ENCODE results near the gene MED1. TPM values are rescaled to one million over a fixed set of nuclear protein-coding genes. Genes with fewer than 3 reads are reported as not detected.

MED1 gene
- total and polyA plus RNA-seq, 8 donors, result 5.1 to 48.7 (median 12.5) TPM

GRCh38 chr17:39462631-39463375 lies 11.7 kb upstream of the MED1 start:
- Histone ChIP-seq H3K4me3 (peak overlapping the region; percentile 75 to 98 (median 96)), H3K27ac (peak overlapping the region; percentile 19 to 100 (median 99)), H3K4me1 (peaks cover 21 to 51% (median 41%) of the 10 kb centered on the region in 4 donors), H3K36me3 (peaks cover 0 to 18% (median 5%) of the 10 kb centered on the region in 4 donors), H3K9me3 (no peaks in the 10 kb centered on the region), H3K27me3 (no peaks in the 10 kb centered on the region)
- intact Hi-C loops (cut with DNase I; ENCODE audit: low total_unique reads), result no loop called here
- DNase-seq, result peak in 1 of 2 donors; percentile 39
- TF ChIP-seq CTCF (IDR thresholded peaks at IDR 0.05) (no peak), POLR2A (IDR thresholded peaks at IDR 0.05) (no peak), POLR2AphosphoS5 (IDR thresholded peaks at IDR 0.05) (no peak), EP300 (IDR thresholded peaks at IDR 0.05) (no peak)
- 1 to 3% (median 1%) methylated on average over 21 to 28 of the region's 28 CpGs for WGBS, 5 donors

DNA sequence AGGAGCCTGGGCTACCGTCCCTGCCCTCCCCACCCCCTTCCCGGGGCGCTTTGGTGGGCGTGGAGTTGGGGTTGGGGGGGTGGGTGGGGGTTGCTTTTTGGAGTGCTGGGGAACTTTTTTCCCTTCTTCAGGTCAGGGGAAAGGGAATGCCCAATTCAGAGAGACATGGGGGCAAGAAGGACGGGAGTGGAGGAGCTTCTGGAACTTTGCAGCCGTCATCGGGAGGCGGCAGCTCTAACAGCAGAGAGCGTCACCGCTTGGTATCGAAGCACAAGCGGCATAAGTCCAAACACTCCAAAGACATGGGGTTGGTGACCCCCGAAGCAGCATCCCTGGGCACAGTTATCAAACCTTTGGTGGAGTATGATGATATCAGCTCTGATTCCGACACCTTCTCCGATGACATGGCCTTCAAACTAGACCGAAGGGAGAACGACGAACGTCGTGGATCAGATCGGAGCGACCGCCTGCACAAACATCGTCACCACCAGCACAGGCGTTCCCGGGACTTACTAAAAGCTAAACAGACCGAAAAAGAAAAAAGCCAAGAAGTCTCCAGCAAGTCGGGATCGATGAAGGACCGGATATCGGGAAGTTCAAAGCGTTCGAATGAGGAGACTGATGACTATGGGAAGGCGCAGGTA lies 11.0 kb upstream of the MED1 start:
- DNase-seq, result peak in 1 of 2 donors; percentile 28
- Histone ChIP-seq H3K4me1 (peaks cover 21 to 46% (median 38%) of the 10 kb centered on the region in 4 donors), H3K27me3 (no peaks in the 10 kb centered on the region), H3K36me3 (peaks cover 0 to 11% (median under 1%) of the 10 kb centered on the region in 4 donors), H3K9me3 (no peaks in the 10 kb centered on the region), H3K4me3 (peak overlapping the region; percentile 75 to 98 (median 96)), H3K27ac (peak overlapping the region; percentile 98 to 100 (median 99))
- WGBS, 5 donors, result 0 to 1% (median 0%) methylated on average over 25 to 34 of the region's 34 CpGs
- intact Hi-C loops (cut with DNase I; ENCODE audit: low total_unique reads), result no loop called here
- TF ChIP-seq POLR2A (IDR thresholded peaks at IDR 0.05) (no peak), EP300 (IDR thresholded peaks at IDR 0.05) (no peak), CTCF (IDR thresholded peaks at IDR 0.05) (no peak), POLR2AphosphoS5 (IDR thresholded peaks at IDR 0.05) (no peak)

- DNase-seq, result peak; percentile 97 to 99
- WGBS, 5 donors, result 0 to 2% (median 1%) methylated on average over 40 to 51 of the region's 51 CpGs
Measured at GRCh38 chr17:39461113-39461925, 10.3 kb upstream of the MED1 start, which contains the start of gene CDK12. Gene CDK12, plus strand, starts transcription at chr17:39461486. Its CDS starts 586 bp downstream, at chr17:39462072.

More at GRCh38 chr17:39461113-39461925, 10.3 kb upstream of the MED1 start, which contains the start of gene CDK12:
- Histone ChIP-seq H3K27ac (peak within 1 kb of the TSS; percentile 98 to 100 (median 99)), H3K36me3 (peaks cover 0 to 8% (median 0%) of the 10 kb centered on the region in 4 donors), H3K9me3 (no peaks in the 10 kb centered on the region), H3K4me1 (peaks cover 21 to 45% (median 35%) of the 10 kb centered on the region in 4 donors), H3K27me3 (no peaks in the 10 kb centered on the region), H3K4me3 (peak within 1 kb of the TSS; percentile 75 to 98 (median 96))
- intact Hi-C loops (cut with DNase I; ENCODE audit: low total_unique reads), result no loop called here
- TF ChIP-seq POLR2AphosphoS5 (IDR thresholded peaks at IDR 0.05) (peak; percentile 45 to 95 (median 88)), CTCF (IDR thresholded peaks at IDR 0.05) (no peak), POLR2A (IDR thresholded peaks at IDR 0.05) (peak in 2 of 4 donors; percentile 78 to 89), EP300 (IDR thresholded peaks at IDR 0.05) (no peak)

Measured in stomach (tissue), 9 donors.